Left forelimb (tissue), 1 donor: ENCODE data around the gene ATRX.
A peak's percentile ranks its signal among the peaks of the same experiment; 100 is the strongest.
"Not testable (repeated sequence)": the region's sequence is repeated elsewhere in the genome, so short reads cannot be mapped to it uniquely, and the experiment has no call there.

Experiments used
- DNase-seq: peaks from one replicate; pipeline ENCODE4 v3.0.0-alpha.2; 2018; ENCODE audit warnings: low spot score

The ATRX gene

GRCh38 chrX:77621453-77621852, 164.6 kb downstream of the ATRX start:
- not testable (repeated sequence) for DNase-seq

DNA sequence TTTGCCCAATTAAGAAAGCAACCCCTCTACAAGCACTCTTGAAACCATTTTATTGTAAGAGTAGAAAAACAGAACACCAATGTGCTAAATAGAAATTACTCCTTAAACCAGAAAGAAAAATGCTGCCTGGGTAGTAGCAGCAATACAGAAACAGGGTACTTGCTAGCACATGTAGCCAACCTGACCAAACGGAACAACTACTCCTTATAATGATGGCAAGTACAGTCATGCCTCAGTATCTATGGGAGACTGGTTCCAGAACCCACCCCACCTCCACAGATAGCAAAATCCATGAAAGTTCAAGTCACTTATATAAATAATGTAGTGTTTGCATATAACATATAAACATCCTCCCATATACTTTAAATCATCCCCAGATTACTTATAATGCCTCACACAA, 168.8 kb downstream of the ATRX start:
- DNase-seq, result no peak

- DNase-seq, result no peak
Measured at GRCh38 chrX:77603635-77604336, 182.2 kb downstream of the ATRX start.

DNA sequence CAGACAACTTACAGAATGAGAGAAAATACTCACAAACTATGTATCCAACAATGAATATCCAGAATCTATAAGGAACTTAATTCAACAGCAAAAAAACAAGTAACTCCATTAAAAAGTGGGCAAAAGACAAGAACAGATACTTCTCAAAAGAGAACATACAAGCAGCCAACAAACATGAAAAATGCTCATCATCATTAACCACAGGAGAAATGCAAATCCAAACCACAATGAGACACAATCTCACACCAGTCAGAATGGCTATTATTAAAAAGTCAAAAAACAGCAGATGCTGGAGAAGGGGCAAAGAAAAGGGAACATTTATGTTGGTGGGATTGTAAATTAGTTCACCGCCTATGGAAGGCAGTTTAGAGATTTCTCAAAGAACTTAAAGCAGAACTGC, 188.5 kb downstream of the ATRX start:
- DNase-seq, result no peak

DNA sequence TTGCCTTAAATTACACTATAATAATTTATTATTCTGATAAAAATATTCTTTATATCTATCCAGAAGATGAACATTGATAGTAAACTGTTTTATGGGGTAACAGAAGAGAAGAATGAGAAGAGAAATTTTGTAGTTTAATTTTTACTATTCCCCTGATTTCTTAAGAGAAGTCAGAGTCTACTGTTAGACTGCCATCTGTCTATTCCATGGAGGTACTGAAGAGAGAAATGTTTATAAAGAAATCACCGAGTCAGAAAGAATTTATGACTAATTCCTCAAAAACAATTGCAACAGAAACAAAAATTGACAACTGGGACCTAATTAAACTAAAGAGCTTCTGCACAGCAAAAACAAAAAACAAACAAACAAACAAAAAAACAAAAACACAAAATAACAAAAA, 188.9 kb downstream of the ATRX start:
- no peak for DNase-seq

- DNase-seq, result no peak
Measured at GRCh38 chrX:77595848-77596247, 190.2 kb downstream of the ATRX start.

GRCh38 chrX:77572322-77572721, 213.7 kb downstream of the ATRX start:
- DNase-seq, result no peak

DNA sequence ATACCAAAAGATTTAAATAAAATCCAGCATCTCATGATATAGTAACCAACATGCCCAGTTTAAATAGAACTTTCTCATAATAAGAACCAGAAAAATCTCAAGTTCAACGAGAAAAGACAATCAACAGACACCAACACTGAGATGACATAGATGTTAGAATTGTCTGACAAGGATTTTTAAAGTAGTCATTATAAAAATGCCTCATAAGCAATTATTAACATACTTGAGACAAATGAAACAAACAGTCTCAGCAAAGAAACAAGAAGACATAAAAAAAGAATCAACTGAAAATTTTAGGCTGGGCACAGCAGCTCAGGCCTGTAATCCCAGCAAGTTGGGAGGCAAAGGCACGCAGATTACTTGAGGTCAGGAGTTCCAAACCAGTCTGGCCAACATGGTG, 220.7 kb downstream of the ATRX start:
- no peak for DNase-seq

DNA sequence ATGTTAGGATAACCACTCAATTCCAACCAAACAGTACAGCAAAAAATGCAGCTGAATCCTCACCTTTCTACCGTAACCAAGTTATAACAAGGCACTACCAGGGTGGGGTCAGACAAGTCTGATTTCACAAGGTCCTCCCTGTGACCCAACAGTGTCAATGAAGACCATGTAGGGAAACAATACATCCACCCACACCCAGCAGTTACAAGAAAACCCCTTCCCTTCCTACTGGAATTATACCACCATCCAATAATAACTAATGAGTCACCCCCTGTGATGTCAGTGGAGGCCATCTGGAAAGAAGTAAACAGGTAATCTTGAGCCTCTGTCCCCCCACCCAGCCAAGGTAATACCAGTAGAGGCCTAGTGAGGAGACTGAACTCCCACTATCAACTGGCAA, 221.2 kb downstream of the ATRX start:
- no peak for DNase-seq

GRCh38 chrX:77561372-77561771, 224.6 kb downstream of the ATRX start:
- DNase-seq, result no peak

GRCh38 chrX:77556276-77556675, 229.7 kb downstream of the ATRX start:
- no peak for DNase-seq

GRCh38 chrX:77548751-77549150, 237.3 kb downstream of the ATRX start:
- DNase-seq, result no peak

DNA sequence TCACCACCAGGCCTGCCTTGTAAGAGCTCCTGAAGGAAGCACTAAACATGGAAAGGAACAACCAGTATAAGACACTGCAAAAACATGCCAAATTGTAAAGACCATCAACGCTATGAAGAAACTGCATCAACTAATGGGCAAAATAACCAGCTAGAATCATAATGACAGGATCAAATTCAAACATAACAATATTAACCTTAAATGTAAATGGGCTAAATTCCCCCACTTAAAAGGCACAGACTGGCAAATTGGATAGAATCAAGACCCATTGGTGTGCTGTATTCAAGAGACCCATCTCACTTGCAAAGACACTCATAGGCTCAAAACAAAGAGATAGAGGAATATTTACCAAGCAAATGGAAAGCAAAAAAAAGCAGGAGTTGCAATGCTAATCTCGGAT, 246.2 kb downstream of the ATRX start:
- DNase-seq, result not testable (repeated sequence)

GRCh38 chrX:77531261-77531660, 254.8 kb downstream of the ATRX start:
- not testable (repeated sequence) for DNase-seq

DNA sequence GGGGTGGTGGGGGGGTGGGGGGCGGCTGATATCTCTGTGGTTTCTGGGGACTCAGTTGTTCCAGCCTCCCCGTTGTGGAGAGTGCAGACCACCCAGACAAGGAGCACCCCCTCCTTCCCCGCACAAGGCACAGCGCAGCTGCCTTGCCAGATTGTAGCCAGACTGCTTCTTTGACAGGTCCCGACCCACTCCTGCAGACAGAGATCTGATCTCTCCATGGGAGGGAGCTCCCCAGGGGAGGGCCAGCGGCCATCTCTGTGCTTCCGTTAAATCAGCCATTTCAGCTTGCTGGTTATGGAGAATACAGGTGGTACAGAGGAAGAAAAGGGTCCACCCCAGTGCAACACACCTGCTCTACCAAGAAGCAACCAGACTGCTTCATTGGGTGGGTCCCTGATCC, 258.0 kb downstream of the ATRX start:
- no peak for DNase-seq

- DNase-seq, result peak; percentile 70
Measured at GRCh38 chrX:77527233-77528001, 258.6 kb downstream of the ATRX start.

GRCh38 chrX:77519765-77520164, 266.3 kb downstream of the ATRX start:
- no peak for DNase-seq

DNA sequence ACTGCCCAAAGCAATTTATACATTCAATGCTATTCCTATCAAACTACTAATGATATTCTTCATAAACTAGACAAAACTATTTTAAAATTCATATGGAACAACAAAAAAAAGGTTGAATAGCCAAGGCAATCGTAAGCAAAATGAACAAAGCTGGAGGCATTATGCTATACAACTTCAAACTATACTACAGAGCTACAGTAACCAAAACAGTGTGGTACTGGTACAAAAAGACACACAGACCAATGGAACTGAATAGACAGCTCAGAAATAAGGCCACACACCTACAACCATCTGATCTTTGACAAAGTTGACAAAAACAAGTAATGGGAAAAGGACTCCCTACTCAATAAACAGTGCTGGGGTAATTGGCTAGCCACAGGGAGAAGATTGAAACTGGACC, 271.8 kb downstream of the ATRX start:
- no peak for DNase-seq

GRCh38 chrX:77510007-77510406, 276.0 kb downstream of the ATRX start:
- DNase-seq, result no peak

- no peak for DNase-seq
Measured at GRCh38 chrX:77505227-77505626, 280.8 kb downstream of the ATRX start.

DNA sequence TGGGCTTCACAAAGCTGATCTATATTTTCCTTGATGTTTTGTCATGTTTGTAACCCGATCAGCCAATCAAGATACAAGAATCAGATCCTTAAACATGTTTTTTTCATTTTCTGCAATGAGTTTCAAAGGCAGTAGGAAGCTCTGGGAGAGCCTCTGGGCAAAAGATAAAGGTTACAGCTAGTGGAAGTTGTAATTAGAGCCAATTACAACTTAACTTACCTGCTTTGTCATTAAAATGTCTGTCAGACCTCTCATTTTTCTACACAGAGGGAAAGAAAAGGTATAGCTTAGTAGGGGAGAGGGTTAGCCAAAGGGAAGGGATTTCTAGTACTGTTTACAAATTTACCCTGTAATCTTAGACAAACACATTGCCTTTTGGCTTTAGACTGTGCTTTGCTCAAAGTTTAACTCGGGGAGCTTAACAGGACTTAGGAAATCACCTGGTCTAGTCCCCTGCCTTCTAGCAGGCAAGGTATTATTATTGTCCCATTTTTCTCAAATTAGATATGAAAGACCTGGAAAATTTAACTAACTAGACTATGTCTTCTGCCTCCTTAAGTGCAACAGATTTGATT, 283.0 kb downstream of the ATRX start:
- DNase-seq, result no peak

- DNase-seq, result not testable (repeated sequence)
Measured at GRCh38 chrX:77500164-77500563, 285.9 kb downstream of the ATRX start.
